Measurements from ENCODE around the gene NANOS2.

Gene NANOS2

DNA sequence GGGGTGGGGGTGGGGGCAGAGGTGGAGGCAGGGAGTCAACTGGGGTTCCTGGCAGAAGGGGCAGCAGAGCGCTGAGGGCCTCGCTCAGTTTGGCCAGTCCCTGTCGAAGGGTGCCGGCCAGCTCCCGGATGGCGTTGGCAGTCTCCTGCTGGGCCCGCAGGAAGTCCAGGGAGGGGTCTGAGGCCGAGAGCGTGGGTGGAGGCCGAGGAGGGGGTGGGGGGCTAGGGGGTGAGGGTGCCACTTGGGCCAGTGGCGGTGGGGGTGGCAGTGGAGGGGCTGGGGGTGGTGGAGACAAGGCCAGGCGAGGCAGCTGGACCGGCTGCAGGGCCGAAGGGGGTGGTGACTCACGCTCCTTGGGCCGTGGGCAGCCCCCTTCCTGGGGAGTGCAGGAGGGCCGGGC is 23.7 kb downstream of the NANOS2 start:
- DNase-seq, result no peak

- no peak for DNase-seq
These were observed 25.2 kb downstream of the NANOS2 start for GRCh38 chr19:45889210-45889885.

DNA sequence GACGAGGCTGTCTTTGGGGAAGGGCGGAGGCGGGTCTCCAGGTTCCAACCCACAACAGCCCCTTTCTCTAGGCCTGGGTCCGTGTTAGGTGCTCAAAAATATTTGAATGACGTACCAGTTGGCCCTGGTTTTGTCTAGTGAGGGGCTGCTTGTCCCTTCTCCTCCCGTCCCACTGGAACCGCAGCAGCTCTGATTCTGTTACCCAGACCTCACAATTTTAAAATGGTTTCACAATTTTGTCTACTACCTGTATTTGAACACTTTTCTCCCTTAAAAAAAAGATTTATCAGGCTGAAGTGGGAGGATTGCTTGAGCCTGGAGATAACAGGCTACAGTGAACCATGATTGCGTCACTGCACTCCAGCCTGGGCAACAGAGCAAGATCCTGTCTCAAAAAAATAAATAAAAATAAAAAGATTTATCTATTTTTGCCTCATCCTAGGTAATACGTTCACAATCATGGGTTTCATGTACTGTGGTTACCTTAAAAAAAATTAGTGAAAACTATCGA is 27.3 kb downstream of the NANOS2 start:
- no peak for DNase-seq

DNA sequence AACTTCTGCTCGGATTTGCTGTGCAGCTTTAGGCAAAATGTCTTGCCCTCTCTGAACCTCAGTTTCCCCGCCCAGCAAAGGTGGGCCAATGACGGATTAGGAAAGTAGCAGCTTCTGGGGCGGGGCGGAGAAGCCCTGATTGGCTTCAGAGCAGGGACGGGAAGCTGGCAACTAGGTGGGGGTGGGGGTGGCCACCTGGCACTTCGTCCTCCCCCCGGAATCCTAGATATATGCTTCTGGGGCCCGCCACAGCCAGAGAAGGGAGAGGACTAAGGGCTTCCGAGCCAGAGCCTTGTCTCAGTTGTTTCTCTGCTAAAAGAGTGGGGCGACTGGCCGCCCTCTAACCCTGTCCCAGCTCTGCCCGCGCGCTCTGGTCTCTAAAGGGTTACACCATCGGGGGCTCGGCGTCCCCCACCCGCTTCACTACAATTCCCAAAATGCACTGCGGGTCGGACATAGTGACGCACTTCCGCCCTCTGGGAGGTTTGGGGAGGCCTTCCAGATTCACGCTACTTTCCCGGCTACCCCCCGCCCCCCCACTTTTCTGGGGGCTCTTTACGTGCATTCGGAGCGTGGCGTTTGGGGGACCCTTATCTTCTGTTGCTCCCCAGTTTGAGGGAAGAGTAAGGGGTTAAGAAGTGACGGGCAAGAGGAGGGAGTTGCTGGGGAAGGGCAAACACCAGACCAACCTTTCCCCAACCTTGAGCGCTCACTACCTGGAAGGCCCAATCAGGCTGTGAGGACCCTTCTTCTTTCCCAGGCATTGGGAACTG is 28.0 kb downstream of the NANOS2 start:
- peak; percentile 67 to 94 for DNase-seq

DNA sequence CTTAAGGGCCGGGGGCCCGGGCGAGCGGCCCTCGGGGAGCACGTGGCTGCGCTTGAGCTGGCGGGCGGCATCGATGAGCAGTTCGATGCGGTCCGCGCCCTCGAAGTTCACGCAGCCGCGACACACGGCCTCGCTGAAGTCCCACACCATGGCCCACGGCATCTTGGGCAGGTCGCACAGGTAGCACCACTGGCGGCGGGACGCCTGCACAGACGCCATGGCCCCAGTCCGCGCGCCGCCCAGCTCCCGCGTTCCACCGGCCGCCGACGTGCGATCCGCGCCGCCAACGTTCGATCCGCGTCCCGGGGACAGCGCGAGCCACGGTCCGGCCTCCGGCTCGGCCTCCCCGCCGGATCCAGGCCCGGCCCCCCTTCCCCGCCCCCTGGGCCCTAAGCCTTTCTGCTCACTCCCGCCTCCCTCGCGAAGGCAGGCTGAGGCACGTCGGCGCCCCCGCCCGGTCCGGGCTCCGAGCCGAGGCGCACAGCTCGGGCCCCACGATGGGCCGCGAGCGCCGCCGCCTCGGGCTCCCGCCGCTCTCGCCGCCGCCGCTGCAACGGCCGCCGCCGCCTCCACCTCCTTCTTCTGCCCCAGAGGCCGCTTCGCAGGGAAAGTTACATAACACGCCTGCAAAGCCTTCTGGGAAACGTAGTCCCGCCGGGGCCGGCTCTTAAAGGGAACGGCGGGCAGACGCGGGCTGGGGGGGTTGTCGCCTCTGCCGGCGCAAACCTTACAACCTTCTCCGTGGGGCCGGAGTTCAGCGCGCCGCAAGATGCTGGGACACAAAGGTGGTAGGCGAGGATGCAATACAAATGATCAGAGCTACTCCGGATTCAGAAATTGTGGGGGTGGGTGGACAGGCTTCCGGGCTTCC is 28.8 kb downstream of the NANOS2 start, which contains the start of gene IRF2BP1:
IRF2BP1 (minus strand) TSS at position 586 of the 871 bp plus-strand sequence; CDS start at position 219, 367 bp downstream.
- peak; percentile 82 to 95 for DNase-seq

GRCh38 chr19:45884682-45885555 is 29.7 kb downstream of the NANOS2 start:
- peak; percentile 30 to 56 for DNase-seq

DNA sequence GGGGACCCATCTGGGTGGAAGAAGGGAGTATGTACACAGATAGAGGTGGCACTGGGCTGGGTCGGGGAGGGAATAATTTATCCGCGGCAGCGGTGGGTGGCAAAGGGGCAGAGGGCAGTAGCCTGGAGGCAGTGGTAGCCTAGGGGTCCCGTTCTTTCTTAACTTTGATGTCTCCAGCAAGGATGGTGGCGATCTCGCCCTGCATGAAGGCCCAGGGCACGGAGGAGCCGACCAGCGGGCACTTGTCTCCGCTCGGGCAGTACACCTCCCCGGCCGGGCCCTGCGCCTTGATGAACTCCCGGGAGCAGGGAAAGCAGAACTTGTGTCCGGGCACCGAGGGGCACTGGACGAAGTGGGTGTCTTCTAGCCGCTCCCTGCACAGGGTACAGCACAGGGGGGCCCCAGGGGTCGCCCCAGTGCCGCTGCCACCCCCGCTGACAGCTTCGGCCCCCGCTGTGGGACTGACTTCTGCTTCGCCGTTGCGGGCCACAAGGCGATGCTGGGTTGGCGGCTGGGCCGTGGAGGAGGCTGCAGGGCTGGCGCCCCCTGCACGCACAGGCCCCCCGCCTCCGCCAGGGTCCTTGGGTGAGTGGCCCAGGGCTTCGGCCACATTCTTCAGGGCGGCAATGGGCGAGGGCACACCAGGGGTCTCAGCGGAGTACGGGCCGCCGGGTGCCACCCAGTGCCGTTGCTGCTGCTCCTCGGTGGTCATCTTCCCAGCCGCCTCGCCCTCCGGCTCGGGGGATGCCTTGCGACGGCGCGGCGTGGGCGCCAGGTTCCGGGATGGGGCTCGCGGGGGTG is 30.5 kb downstream of the NANOS2 start:
- DNase-seq, result peak in 1 of 2 experiments; percentile 51

GRCh38 chr19:45883586-45883880 is 31.0 kb downstream of the NANOS2 start:
- no peak for DNase-seq

- peak; percentile 73 to 92 for DNase-seq
These were observed 31.7 kb downstream of the NANOS2 start for GRCh38 chr19:45882652-45883585.

GRCh38 chr19:45881909-45882528 is 32.6 kb downstream of the NANOS2 start:
- DNase-seq, result peak; percentile 46 to 72

GRCh38 chr19:45881082-45881908 is 33.3 kb downstream of the NANOS2 start:
- DNase-seq, result no peak

- DNase-seq, result no peak
These were observed 34.6 kb downstream of the NANOS2 start for GRCh38 chr19:45879971-45880370.

DNA sequence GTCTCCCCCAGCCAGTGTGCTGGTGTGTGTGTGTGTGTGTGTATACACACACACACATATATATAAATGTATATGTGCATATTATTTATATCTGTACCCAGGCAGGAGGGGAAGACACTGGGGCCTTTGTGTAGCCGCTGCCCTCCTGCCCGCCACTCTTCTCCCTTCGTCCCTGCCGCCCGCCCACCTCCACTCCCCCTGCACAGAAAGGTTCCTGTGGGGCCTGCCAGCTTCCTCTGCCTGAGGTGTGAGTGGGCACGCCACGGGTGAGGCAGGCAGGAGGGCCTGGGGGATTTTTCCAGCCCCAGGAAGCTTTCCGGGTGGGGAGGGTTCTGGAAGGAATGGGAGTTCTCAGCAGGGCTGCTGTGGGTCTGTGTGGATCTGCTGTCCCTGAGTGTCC is 35.5 kb downstream of the NANOS2 start:
- peak in 1 of 2 experiments; percentile 21 for DNase-seq

DNA sequence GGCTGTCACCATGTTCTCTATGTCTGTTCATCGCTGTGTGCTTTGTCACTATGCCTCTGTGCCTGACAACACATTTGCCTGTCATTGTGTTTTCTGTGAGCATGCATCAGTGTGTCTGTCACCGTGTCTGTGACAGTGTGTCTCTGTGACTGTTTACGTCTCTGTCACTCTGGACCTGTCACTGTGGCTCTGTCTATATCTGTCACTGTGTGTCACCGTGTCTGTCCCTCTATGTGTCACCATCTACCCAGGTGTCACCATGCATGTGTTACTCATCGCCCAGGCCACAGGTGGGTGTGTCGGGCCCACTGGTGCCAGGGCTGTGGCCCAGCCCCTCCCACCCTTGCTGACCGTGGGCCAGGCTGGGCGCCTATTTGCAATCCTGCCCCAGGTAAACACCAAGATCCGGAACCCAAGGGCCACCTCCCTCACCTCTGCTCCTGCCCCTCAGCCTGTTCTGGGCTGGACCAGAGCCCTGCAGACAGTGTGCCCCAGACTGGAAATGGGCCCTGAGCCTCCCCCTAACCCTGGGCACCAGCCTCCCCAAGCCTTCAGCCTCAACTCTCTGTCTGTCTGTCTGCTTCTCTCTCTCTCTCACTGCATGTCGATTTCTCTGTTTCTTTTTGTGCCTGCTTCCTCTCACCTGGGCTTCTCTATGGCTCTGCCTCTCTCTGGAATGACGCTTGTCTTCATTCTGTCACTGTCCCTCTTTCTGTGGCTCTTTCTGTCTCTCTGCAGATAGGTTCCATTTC is 36.4 kb downstream of the NANOS2 start:
- DNase-seq, result no peak

DNA sequence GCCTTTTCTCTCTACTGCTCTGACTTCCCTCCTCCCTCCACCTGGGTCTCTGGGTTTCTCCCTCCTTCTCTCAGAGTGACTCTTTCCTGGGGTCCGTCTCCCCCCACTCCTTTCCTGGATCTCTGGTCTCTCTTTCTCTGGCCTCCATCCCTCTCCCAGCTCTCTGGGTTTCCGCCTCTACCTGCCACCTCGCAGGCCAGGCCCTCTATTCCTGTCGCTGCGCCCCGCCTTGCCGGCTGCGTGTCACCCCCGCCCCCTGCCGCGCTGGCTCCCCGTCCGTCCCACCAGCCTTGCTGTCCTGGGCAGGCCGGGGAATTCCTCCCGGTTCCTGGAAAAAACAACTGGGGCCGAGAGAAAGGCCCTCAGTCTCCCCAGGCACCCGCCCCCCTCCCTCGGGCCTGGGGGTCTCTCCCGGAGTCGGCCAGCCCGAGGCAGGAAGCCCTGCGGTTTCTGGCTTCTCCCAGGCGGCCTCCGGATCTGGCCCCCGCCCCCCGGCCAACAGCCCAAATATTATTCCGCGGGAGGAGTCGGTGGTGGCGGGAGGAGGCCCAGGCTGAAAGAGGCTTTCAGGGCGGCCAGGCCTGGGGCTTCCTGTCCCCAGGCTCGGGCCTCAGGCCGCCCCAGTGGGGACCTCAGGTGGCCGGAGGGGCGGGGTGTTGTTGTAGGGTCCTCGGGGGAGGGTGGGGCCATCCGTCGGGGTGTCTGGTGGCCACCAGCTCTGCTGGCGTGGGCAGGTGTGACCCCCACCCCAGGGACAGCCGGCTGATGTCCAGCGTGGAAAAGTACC is 38.0 kb downstream of the NANOS2 start:
- DNase-seq, result peak in 1 of 2 experiments; percentile 24

GRCh38 chr19:45876161-45876410 is 38.5 kb downstream of the NANOS2 start:
- no peak for DNase-seq

DNA sequence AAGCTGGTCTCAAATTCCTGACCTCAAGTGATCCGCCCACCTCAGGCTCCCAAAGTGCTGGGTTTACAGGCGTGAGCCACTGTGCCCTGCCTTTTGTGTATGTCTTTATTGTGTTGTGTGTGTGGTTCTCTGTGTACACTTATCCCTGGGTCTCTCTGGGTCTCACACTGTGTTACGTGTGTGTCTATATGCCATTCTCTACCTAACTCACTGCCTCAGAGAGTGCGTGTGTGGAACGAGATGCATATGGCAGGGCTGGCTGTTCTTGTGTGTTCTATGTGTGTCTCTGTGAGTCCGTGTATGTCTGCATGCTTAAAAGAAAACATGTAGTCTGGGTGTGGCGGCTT is 40.0 kb downstream of the NANOS2 start:
- DNase-seq, result no peak

Measured in NCI-H526 (cell line).